Measurements from ENCODE around the gene COX20. TPM values are rescaled to one million over a fixed set of nuclear protein-coding genes. Genes with fewer than 3 reads are reported as not detected.

COX20 gene
- total and polyA plus RNA-seq, 2 donors (not counting 3 experiments of a cell fraction or from before 2014, with no cell fraction given) = 17.1 to 30.2 TPM

DNA sequence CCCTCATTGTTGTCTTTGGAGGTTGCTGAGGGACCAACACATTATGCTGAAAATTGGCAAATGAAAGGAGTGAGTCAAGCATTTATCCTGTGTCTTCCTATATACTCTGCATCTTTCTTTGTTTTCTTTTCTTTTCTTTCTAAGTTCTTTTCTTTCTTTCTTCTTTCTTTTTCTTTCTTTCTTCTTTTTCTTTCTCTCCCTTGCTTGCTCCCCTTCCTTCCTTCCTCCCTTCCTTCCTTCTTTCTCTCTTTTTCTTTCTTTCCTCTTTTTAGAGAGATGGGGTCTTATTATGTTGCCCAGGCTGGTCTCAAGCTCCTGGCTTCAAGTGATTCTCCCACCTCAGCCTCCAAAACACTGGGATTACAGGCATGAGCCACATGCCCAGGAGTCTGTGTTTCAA is 28.3 kb upstream of the COX20 start:
- Histone ChIP-seq H3K9me3 (replicated peaks; ENCODE audit: control insufficient read depth, insufficient read depth, low read length) (no peaks in the 10 kb centered on the region), H3K36me3 (ENCODE audit: control insufficient read depth in 2 of 2, extremely low read depth in 1 of 2, insufficient read depth in 2 of 2, low read length in 2 of 2) (no peaks in the 10 kb centered on the region), H3K4me1 (ENCODE audit: control insufficient read depth, extremely low read depth, insufficient read depth, low read length) (no peaks in the 10 kb centered on the region), H3K79me2 (ENCODE audit: control insufficient read depth, insufficient read depth, low read length) (no peaks in the 10 kb centered on the region), H3K27ac (ENCODE audit: insufficient read depth, low read depth, low read length) (no peak overlapping the region), H2AFZ (ENCODE audit: low read depth, low read length) (no peak overlapping the region), H3K4me2 (ENCODE audit: insufficient read depth, low read length) (no peak overlapping the region), H4K20me1 (replicated peaks; ENCODE audit: control insufficient read depth, extremely low read depth, insufficient read depth, low read length) (no peaks in the 10 kb centered on the region), H3K9me1 (replicated peaks; ENCODE audit: control insufficient read depth, extremely low read depth, insufficient read depth, low read length) (no peaks in the 10 kb centered on the region), H3K27me3 (ENCODE audit: control insufficient read depth in 2 of 2, insufficient read depth in 2 of 2, low read length in 2 of 2) (no peaks in the 10 kb centered on the region), H3K4me3 (replicated peaks in 1 of 3; ENCODE audit: insufficient read depth in 1 of 3, low read depth in 1 of 3, low read length in 3 of 3) (no peak overlapping the region), H3K9ac (replicated peaks; ENCODE audit: extremely low read depth, insufficient read depth, low read length) (no peak overlapping the region)
- DNase-seq (ENCODE audit: low read depth, low spot score) (no peak), FAIRE-seq (no peak)
- TF ChIP-seq MYC (IDR thresholded peaks at IDR 0.05; ENCODE audit: low read depth, low read length) (no peak), POLR2AphosphoS5 (IDR thresholded peaks at IDR 0.05; ENCODE audit: insufficient read depth, low read depth, low read length) (no peak), EZH2 (IDR thresholded peaks at IDR 0.05; ENCODE audit: borderline replicate concordance, low read depth, low read length, severe bottlenecking) (no peak), CTCF (IDR thresholded peaks at IDR 0.05; ENCODE audit: extremely low read depth in 1 of 2, insufficient read depth in 1 of 2, low read depth in 1 of 2, low read length in 2 of 2) (no peak), GATA2 (IDR thresholded peaks at IDR 0.05; ENCODE audit: insufficient read depth, insufficient read length, low read depth, low read length) (no peak), POLR2A (IDR thresholded peaks at IDR 0.05; ENCODE audit: low read depth, low read length) (no peak)
- TF ChIP-seq, protein P1, sequence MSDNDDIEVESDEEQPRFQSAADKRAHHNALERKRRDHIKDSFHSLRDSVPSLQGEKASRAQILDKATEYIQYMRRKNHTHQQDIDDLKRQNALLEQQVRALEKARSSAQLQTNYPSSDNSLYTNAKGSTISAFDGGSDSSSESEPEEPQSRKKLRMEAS (IDR thresholded peaks at IDR 0.05; ENCODE audit: insufficient read depth, insufficient read length) = no peak
- intact Hi-C loops (cut with micrococcal nuclease) = no loop called here
- ChIA-PET CTCF (interaction anchor here (1.2 to 2.6 kb wide), 3 partner anchors 10 to 235 kb away, joined by 4 to 9 read pairs (median 9); no protein-coding TSS in a partner anchor), POLR2A (no interaction called here)
- dilution Hi-C loops (cut with MboI; ENCODE audit: extremely low pct_ligation_motif_present, low sequenced_read_pairs) = no loop called here
- BruUV-seq (replicated peaks) = no TSS peak
